Neural cell (in vitro differentiated cells): ENCODE measurements around the gene EFCAB12. TPM values are rescaled to one million over a fixed set of nuclear protein-coding genes. Genes with fewer than 3 reads are reported as not detected.

Source experiments
- H2AFZ ChIP-seq: fragments of 200-600, 300-800 bp; sonication (generic), shearing (Covaris generic); 2 replicates; pipeline ENCODE4 v1.6.0; 2014; ENCODE audit warnings: low read depth, mild to moderate bottlenecking, antibody characterized with exemption, low read length, moderate library complexity
- H3F3A ChIP-seq: fragments of 200-600 bp; shearing (Covaris generic); 2 replicates; pipeline ENCODE4 v1.6.1; 2016; ENCODE audit warnings: mild to moderate bottlenecking, moderate library complexity, mixed read lengths, antibody characterized with exemption, low read length; ENCODE audit not compliant: insufficient read depth, poor library complexity, severe bottlenecking
- H3K27ac ChIP-seq: fragments of 200-600, 300-800 bp; sonication (generic), shearing (Covaris generic); 2 replicates; pipeline ENCODE4 v1.5.1; 2014; ENCODE audit warnings: mild to moderate bottlenecking, low read length, moderate library complexity
- H3K27me3 ChIP-seq: fragments of 300-800, 200-600 bp; sonication (generic), shearing (Covaris generic); 2 replicates; pipeline ENCODE4 v1.6.0; 2014; ENCODE audit warnings: mild to moderate bottlenecking, low read depth, low read length, moderate library complexity; ENCODE audit not compliant: insufficient read depth
- H3K36me3 ChIP-seq: fragments of 300-800, 200-600 bp; sonication (generic), shearing (Covaris generic); 2 replicates; pipeline ENCODE4 v1.5.1; 2014; ENCODE audit warnings: mild to moderate bottlenecking, antibody characterized with exemption, low read length, moderate library complexity; ENCODE audit not compliant: insufficient read depth
- H3K4me2 ChIP-seq: fragments of 300-800, 200-600 bp; sonication (generic), shearing (Covaris generic); 2 replicates; pipeline ENCODE4 v1.6.0; 2014; ENCODE audit warnings: mild to moderate bottlenecking, low read length
- H3K4me3 ChIP-seq: fragments of 300-800, 200-600 bp; sonication (generic), shearing (Covaris generic); 2 replicates; pipeline ENCODE4 v1.5.1; 2014; ENCODE audit warnings: mild to moderate bottlenecking, low read length, moderate library complexity
- H3K79me2 ChIP-seq: fragments of 200-600 bp; shearing (Covaris generic); replicated peaks from 2 replicates; pipeline ENCODE4 v1.6.0; 2014; ENCODE audit warnings: mild to moderate bottlenecking, low read length, moderate library complexity; ENCODE audit not compliant: insufficient read depth
- H3K9ac ChIP-seq: fragments of 300-800, 200-600 bp; sonication (generic), shearing (Covaris generic); 2 replicates; pipeline ENCODE4 v1.6.1; 2016; ENCODE audit warnings: mild to moderate bottlenecking, low read length, mixed read lengths
- H3K9me2 ChIP-seq: fragments of 200-600 bp; shearing (Covaris generic); 2 replicates; pipeline ENCODE4 v1.6.1; 2016; ENCODE audit warnings: mild to moderate bottlenecking, low read length, mixed read lengths; ENCODE audit not compliant: insufficient read depth
- H3K9me3 ChIP-seq: fragments of 200-600, 300-800 bp; sonication (generic), shearing (Covaris generic); 2 replicates; pipeline ENCODE4 v1.6.1; 2016; ENCODE audit warnings: mild to moderate bottlenecking, mixed run types, low read length, moderate library complexity, mixed read lengths
- H4K20me1 ChIP-seq: fragments of 200-600 bp; shearing (Covaris generic); 2 replicates; pipeline ENCODE4 v1.6.1; 2016; ENCODE audit warnings: mild to moderate bottlenecking, mixed run types; ENCODE audit not compliant: insufficient read depth
- EP300 ChIP-seq: fragments of 450-650 bp; conservative IDR thresholded peaks from 2 replicates; pipeline ENCODE4 v1.6.1; 2014; ENCODE audit warnings: antibody characterized with exemption, mild to moderate bottlenecking, moderate library complexity; ENCODE audit not compliant: poor library complexity, severe bottlenecking
- EZH2 ChIP-seq: fragments of 200-600, 300-800 bp; shearing (Covaris generic), sonication (generic); IDR thresholded peaks from 2 replicates; pipeline ENCODE4 v1.6.1; 2014; ENCODE audit warnings: antibody characterized with exemption, low read length, borderline replicate concordance, mild to moderate bottlenecking; ENCODE audit not compliant: insufficient read depth, poor library complexity, severe bottlenecking
- MXI1 ChIP-seq: fragments of 450-650 bp; conservative IDR thresholded peaks from 2 replicates; pipeline ENCODE4 v1.6.1; 2014; ENCODE audit warnings: antibody characterized with exemption, mild to moderate bottlenecking; ENCODE audit not compliant: poor library complexity, severe bottlenecking
- POLR2AphosphoS5 ChIP-seq: IDR thresholded peaks from 2 replicates; pipeline ENCODE4 v1.6.1; 2012
- RAD21 ChIP-seq: fragments of 450-650 bp; conservative IDR thresholded peaks from 2 replicates; pipeline ENCODE4 v1.6.1; 2014; ENCODE audit warnings: antibody characterized with exemption, mild to moderate bottlenecking, moderate library complexity
- SMC3 ChIP-seq: fragments of 450-650 bp; conservative IDR thresholded peaks from 2 replicates; pipeline ENCODE4 v1.6.1; 2014; ENCODE audit warnings: antibody characterized with exemption, mild to moderate bottlenecking, moderate library complexity; ENCODE audit not compliant: poor library complexity
- TAF1 ChIP-seq: IDR thresholded peaks from 2 replicates; pipeline ENCODE4 v1.6.1; 2012; ENCODE audit warnings: low read depth
- polyA plus RNA-seq: library from polyadenylated mRNA; depleted of rRNA; stranded (reverse); fragments of >200 nt; gene quantifications from 2 replicates; pipeline ENCODE4 v1.2.3, GENCODE V29; 2014
- TF ChIP-seq, protein P1 (sequence below): fragments of 450-650 bp; IDR thresholded peaks from 2 replicates; pipeline ENCODE4 v1.5.1; 2014; ENCODE audit warnings: antibody characterized with exemption, mild to moderate bottlenecking, moderate library complexity; ENCODE audit not compliant: poor library complexity, severe bottlenecking
- TF ChIP-seq, protein P2 (sequence below): IDR thresholded peaks from 2 replicates; pipeline ENCODE4 v1.6.1; 2012; ENCODE audit warnings: borderline replicate concordance

The EFCAB12 gene
- polyA plus RNA-seq, 1 donor from 2014 or later, result 0.32 TPM

DNA sequence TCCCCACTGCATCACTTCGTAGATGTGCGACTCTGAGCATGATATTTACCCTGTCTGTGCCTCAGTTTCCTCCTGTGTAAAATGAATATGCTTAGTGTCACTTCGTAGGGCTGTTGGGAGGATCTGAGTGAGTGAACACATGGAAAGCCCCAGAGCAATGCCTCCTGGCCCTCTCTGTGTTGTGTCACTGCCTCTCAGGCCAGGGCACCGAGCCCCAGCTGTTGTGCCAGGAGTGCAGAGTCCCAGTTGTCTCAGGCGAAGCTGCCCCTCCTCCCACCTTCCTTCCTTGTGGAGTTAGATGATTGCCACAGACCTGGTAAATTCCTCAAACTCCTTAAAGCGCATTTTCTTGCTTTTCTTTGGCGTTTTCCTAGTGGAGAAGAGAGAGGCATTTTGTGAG lies 26.2 kb downstream of the EFCAB12 start:
- H3K9ac ChIP-seq, result no peak overlapping the region
- H3K79me2 ChIP-seq, result peaks cover 21% of the 10 kb centered on the region
- no peaks in the 10 kb centered on the region for H3K9me3 ChIP-seq
- H3K9me2 ChIP-seq, result no peaks in the 10 kb centered on the region
- TF ChIP-seq, protein P1, sequence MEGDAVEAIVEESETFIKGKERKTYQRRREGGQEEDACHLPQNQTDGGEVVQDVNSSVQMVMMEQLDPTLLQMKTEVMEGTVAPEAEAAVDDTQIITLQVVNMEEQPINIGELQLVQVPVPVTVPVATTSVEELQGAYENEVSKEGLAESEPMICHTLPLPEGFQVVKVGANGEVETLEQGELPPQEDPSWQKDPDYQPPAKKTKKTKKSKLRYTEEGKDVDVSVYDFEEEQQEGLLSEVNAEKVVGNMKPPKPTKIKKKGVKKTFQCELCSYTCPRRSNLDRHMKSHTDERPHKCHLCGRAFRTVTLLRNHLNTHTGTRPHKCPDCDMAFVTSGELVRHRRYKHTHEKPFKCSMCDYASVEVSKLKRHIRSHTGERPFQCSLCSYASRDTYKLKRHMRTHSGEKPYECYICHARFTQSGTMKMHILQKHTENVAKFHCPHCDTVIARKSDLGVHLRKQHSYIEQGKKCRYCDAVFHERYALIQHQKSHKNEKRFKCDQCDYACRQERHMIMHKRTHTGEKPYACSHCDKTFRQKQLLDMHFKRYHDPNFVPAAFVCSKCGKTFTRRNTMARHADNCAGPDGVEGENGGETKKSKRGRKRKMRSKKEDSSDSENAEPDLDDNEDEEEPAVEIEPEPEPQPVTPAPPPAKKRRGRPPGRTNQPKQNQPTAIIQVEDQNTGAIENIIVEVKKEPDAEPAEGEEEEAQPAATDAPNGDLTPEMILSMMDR, result no peak
- TF ChIP-seq EZH2, result no peak
- TF ChIP-seq, protein P2, sequence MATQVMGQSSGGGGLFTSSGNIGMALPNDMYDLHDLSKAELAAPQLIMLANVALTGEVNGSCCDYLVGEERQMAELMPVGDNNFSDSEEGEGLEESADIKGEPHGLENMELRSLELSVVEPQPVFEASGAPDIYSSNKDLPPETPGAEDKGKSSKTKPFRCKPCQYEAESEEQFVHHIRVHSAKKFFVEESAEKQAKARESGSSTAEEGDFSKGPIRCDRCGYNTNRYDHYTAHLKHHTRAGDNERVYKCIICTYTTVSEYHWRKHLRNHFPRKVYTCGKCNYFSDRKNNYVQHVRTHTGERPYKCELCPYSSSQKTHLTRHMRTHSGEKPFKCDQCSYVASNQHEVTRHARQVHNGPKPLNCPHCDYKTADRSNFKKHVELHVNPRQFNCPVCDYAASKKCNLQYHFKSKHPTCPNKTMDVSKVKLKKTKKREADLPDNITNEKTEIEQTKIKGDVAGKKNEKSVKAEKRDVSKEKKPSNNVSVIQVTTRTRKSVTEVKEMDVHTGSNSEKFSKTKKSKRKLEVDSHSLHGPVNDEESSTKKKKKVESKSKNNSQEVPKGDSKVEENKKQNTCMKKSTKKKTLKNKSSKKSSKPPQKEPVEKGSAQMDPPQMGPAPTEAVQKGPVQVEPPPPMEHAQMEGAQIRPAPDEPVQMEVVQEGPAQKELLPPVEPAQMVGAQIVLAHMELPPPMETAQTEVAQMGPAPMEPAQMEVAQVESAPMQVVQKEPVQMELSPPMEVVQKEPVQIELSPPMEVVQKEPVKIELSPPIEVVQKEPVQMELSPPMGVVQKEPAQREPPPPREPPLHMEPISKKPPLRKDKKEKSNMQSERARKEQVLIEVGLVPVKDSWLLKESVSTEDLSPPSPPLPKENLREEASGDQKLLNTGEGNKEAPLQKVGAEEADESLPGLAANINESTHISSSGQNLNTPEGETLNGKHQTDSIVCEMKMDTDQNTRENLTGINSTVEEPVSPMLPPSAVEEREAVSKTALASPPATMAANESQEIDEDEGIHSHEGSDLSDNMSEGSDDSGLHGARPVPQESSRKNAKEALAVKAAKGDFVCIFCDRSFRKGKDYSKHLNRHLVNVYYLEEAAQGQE, result no peak
- TF ChIP-seq POLR2AphosphoS5, result no peak
- no peak for TF ChIP-seq TAF1
- TF ChIP-seq MXI1, result no peak
- TF ChIP-seq SMC3, result no peak
- no peak for TF ChIP-seq EP300
- no peak for TF ChIP-seq RAD21
- H3K4me3 ChIP-seq, result no peak overlapping the region
- H3F3A ChIP-seq, result no peaks in the 10 kb centered on the region
- H3K27me3 ChIP-seq, result no peaks in the 10 kb centered on the region
- H4K20me1 ChIP-seq, result no peaks in the 10 kb centered on the region
- no peak overlapping the region for H3K4me2 ChIP-seq
- no peak overlapping the region for H2AFZ ChIP-seq
- H3K36me3 ChIP-seq, result no peaks in the 10 kb centered on the region
- no peak overlapping the region for H3K27ac ChIP-seq

DNA sequence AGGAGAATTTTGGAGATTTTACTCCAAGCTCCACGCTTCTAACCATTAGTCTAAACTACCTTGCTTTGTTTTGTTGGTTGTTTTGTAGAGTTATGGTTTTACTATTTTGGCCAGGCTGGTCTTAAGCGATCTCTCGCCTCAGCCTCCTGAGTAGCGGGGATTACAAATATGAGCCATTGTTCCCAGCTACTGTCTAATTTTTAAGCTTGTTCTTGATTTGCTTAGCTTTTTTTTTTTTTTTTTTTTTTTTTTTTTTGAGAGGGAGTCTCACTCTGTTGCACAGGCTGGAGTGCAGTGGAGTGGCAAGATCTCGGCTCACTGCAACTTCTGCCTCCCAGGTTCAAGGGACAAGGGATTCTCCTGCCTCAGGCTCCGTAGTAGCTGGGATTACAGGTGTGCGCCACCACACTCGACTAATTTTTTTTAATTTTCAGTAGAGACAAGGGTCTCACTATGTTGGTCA lies 28.5 kb downstream of the EFCAB12 start:
- no peaks in the 10 kb centered on the region for H3K27me3 ChIP-seq
- H3K9ac ChIP-seq, result peak overlapping the region; percentile 81
- no peaks in the 10 kb centered on the region for H4K20me1 ChIP-seq
- H3K9me2 ChIP-seq, result no peaks in the 10 kb centered on the region
- no peaks in the 10 kb centered on the region for H3F3A ChIP-seq
- no peaks in the 10 kb centered on the region for H3K9me3 ChIP-seq
- peaks cover 26% of the 10 kb centered on the region for H3K79me2 ChIP-seq
- H3K4me3 ChIP-seq, result peak overlapping the region; percentile 76
- no peak overlapping the region for H2AFZ ChIP-seq
- H3K27ac ChIP-seq, result no peak overlapping the region
- H3K36me3 ChIP-seq, result no peaks in the 10 kb centered on the region
- peak overlapping the region; percentile 44 for H3K4me2 ChIP-seq
- TF ChIP-seq SMC3, result no peak
- TF ChIP-seq, protein P1, result no peak
